Gastrocnemius medialis (tissue), 4 donors: Measurements from ENCODE around the gene CHRD. TPM values are rescaled to one million over a fixed set of nuclear protein-coding genes. Genes with fewer than 3 reads are reported as not detected.
A peak's percentile ranks its signal among the peaks of the same experiment; 100 is the strongest.

Experiments
- ATAC-seq, 2 donors: fragments of 150-250 bp; one replicate each; pipeline ENCODE4 v1.9.1; 2016
- DNase-seq, 2 donors: peaks; one replicate each; pipeline ENCODE4 v3.0.0-alpha.2; 2019
- H3K27ac ChIP-seq, 4 donors: fragments of 200-600 bp; sonication (generic); 1 replicate in 1 of 4; 2 replicates in 3 of 4; pipeline ENCODE4 v1.5.1; 2016 to 2018; ENCODE audit warnings: mild to moderate bottlenecking in 2 of 4, moderate library complexity in 1 of 4
- H3K27me3 ChIP-seq, 3 donors: fragments of 200-600 bp; sonication (generic) in 2 of 3; 1 replicate in 1 of 3; 2 replicates in 2 of 3; pipeline versions ENCODE4 v1.5.1 to v1.6.0; 2016 to 2019; ENCODE audit warnings: mild to moderate bottlenecking in 1 of 3, moderate library complexity in 1 of 3
- H3K36me3 ChIP-seq, 2 donors: fragments of 200-600 bp; sonication (generic) in 1 of 2; one replicate each; pipeline ENCODE4 v1.5.1; 2017 to 2018
- H3K4me1 ChIP-seq, 2 donors: fragments of 200-600 bp; sonication (generic) in 1 of 2; one replicate each; pipeline ENCODE4 v1.5.1; 2016 to 2017; ENCODE audit warnings: mild to moderate bottlenecking in 2 of 2
- H3K4me3 ChIP-seq, 4 donors: fragments of 200-600 bp; sonication (generic) in 3 of 4; 1 replicate in 1 of 4; 2 replicates in 3 of 4; pipeline ENCODE4 v1.5.1; 2016 to 2019; ENCODE audit warnings: mild to moderate bottlenecking in 2 of 4
- H3K9me3 ChIP-seq, 3 donors: fragments of 200-600 bp; sonication (generic) in 2 of 3; 1 replicate in 1 of 3; 2 replicates in 2 of 3; pipeline ENCODE4 v1.5.1; 2016 to 2019
- POLR2A ChIP-seq, 2 donors: fragments of 450-650 bp; IDR thresholded peaks; one replicate each; pipeline ENCODE4 v1.6.1; 2017; ENCODE audit warnings: antibody characterized with exemption in 2 of 2, mild to moderate bottlenecking in 2 of 2, moderate library complexity in 2 of 2
- in situ Hi-C, 4 donors: fragments of 200-750 bp; cut with MboI; loops; one replicate each; pipeline versions ENCODE4 v1.15.0 to v1.8.0; 2017; ENCODE audit warnings: low sequenced_read_pairs in 4 of 4
- intact Hi-C: fragments of 100-400 bp; cut with DNase I; formaldehyde crosslinking; loops from one replicate; pipeline ENCODE4 v1.15.1; 2023; ENCODE audit warnings: low total_unique reads
- total RNA-seq, 4 donors: library from RNA; depleted of rRNA; stranded (reverse); fragments of >200 nt; gene quantifications; one replicate each; pipeline versions ENCODE4 v1.1.0 to v1.2.3, GENCODE V29; 2016
- TF ChIP-seq, protein P1 (sequence below), 5 experiments: fragments of 450-650 bp in 3 of 5; fragments of 200-600 bp in 2 of 5; sonication (generic) in 2 of 5; IDR thresholded peaks in 4 of 5; conservative IDR thresholded peaks in 1 of 5; 1 replicate in 4 of 5; 2 replicates in 1 of 5; pipeline ENCODE4 v1.5.1; 2016 to 2019; ENCODE audit warnings: antibody characterized with exemption in 5 of 5, mild to moderate bottlenecking in 3 of 5, moderate library complexity in 3 of 5

CHRD gene
- total RNA-seq, 4 donors from 2014 or later = 2.6 to 5.7 (median 3.4) TPM

DNA sequence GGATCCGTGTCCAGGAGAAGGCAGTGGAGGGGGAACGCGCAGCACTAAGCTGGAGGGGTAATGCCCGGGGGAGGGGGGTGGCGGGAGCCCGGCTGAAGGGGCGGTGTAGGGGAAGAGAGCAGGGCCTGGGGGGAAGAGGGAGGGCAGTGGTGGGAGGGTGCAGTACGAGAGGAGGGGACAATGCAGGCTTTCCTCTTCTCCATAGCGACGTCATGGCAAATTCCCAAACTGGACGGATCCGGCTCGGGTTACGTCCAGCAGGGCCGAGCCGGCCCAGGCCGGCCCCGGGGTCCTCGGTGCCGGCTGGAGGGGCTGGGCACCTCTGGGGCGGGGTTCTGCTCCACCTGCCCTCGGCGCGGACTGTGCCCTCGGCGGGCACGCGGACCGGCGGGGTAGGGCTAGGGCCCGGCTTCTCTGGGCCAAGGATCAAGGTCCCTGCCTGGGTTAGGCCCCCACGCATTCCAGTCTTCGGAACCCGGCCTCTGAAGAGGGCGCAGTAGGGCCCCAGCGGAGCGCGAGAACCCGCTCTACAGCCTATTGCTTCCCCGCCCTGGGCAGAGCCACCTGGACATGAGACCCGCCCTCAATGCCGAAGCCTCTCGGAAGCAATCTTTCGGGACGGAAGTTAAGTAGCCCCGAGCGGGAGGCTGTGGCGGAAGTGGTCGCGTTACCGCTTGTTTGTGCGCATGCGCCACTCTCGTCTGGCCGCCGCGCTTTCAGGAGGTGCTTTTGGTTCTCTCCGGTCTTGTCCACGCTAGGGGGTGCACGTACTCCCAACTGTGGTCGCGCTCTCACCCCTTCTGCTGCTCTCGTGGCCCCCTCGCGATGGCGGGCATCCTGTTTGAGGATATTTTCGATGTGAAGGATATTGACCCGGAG is 16.9 kb upstream of the CHRD start:
- in situ Hi-C loops = loop anchor here in 3 of 4 donors (25.0 kb wide), 3 partner anchors 399 to 449 kb away; partner anchors contain the start of gene VPS8 (in 1 of the 3)
- peak; percentile 94 to 96 for DNase-seq
- Histone ChIP-seq H3K27me3 (no peaks in the 10 kb centered on the region), H3K9me3 (no peaks in the 10 kb centered on the region), H3K4me1 (peaks cover 17 to 23% of the 10 kb centered on the region in 2 donors), H3K36me3 (peaks cover 0 to 21% of the 10 kb centered on the region in 2 donors), H3K4me3 (peak overlapping the region; percentile 58 to 94 (median 76)), H3K27ac (peak overlapping the region; percentile 91 to 100 (median 95))
- peak; percentile 86 to 87 for ATAC-seq
- intact Hi-C loops = loop anchor here (1.0 to 10.0 kb wide), 7 partner anchors 26 to 412 kb away; partner anchors contain the start of genes ABCC5, ABCF3, ALG3 and EEF1AKMT4
- TF ChIP-seq POLR2A (IDR thresholded peaks at IDR 0.05) = peak; percentile 82 to 88
- TF ChIP-seq, protein P1, sequence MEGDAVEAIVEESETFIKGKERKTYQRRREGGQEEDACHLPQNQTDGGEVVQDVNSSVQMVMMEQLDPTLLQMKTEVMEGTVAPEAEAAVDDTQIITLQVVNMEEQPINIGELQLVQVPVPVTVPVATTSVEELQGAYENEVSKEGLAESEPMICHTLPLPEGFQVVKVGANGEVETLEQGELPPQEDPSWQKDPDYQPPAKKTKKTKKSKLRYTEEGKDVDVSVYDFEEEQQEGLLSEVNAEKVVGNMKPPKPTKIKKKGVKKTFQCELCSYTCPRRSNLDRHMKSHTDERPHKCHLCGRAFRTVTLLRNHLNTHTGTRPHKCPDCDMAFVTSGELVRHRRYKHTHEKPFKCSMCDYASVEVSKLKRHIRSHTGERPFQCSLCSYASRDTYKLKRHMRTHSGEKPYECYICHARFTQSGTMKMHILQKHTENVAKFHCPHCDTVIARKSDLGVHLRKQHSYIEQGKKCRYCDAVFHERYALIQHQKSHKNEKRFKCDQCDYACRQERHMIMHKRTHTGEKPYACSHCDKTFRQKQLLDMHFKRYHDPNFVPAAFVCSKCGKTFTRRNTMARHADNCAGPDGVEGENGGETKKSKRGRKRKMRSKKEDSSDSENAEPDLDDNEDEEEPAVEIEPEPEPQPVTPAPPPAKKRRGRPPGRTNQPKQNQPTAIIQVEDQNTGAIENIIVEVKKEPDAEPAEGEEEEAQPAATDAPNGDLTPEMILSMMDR (IDR thresholded peaks at IDR 0.05 in 4 of 5, conservative IDR thresholded peaks at IDR 0.05 in 1 of 5) = peak in 4 of 5 experiments; percentile 21 to 72 (median 55)

DNA sequence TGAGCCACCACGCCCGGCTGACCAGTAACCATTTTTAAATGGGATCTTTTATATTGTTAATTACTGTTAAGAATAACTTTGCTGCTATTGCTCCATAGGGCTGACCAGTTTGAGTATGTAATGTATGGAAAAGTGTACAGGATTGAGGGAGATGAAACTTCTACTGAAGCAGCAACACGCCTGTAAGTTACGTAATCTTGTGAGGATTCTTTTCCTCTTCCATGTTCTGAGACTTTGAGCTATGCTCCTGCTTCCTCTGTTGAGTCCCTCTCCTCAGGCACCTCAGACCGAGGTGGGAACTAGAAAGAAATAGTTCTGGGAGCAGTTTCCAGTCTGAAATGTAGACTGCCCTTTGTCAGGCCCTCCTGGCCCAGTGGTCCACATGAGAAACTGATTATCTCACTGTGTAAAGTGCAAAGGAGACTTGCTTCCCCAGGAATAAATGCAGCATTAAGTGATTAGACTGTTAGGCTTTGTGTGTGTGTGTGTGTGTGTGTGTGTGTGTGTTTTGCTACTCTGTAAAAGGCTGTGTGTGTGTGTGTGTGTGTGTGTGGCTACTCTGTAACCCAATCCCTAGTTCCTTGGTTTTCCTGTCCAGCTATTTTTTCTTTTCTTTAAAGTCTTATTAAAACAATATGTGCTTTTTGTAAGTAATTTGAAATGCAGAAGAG is 13.1 kb upstream of the CHRD start:
- Histone ChIP-seq H3K36me3 (peaks cover 0 to 35% of the 10 kb centered on the region in 2 donors), H3K9me3 (no peaks in the 10 kb centered on the region), H3K4me3 (no peak overlapping the region), H3K27me3 (no peaks in the 10 kb centered on the region), H3K27ac (no peak overlapping the region), H3K4me1 (peaks cover 19 to 22% of the 10 kb centered on the region in 2 donors)
- no peak for ATAC-seq
- no peak for DNase-seq
- intact Hi-C loops = loop anchor here (10.0 kb wide), 1 partner anchor 408 kb away; no protein-coding TSS in a partner anchor
- no peak for TF ChIP-seq POLR2A (IDR thresholded peaks at IDR 0.05)
- TF ChIP-seq, protein P1 (IDR thresholded peaks at IDR 0.05 in 4 of 5, conservative IDR thresholded peaks at IDR 0.05 in 1 of 5) = no peak
- in situ Hi-C loops = loop anchor here in 3 of 4 donors (25.0 kb wide), 3 partner anchors 396 to 446 kb away; partner anchors contain the start of gene VPS8 (in 1 of the 3)

DNA sequence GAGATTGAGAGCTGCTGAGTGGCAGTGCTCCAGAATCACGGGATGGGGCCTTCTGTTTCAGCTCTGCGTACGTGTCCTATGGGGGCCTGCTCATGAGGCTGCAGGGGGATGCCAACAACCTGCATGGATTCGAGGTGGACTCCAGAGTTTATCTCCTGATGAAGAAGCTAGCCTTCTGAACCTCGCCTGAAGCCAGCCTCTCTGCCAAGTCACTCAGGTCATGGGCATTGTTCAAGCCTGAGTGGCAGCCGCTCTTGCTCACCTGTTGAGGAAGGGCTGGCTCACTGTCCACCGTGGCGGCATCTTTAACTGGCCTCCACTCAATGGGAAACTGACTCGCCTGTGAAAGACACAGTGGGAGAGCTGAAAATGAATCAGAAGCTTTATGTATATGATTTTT is 11.7 kb upstream of the CHRD start:
- in situ Hi-C loops (loop anchor here in 3 of 4 donors (25.0 kb wide), 3 partner anchors 394 to 444 kb away; partner anchors contain the start of gene VPS8 (in 1 of the 3)), intact Hi-C loops (loop anchor here (10.0 kb wide), 1 partner anchor 407 kb away; no protein-coding TSS in a partner anchor)
- H3K4me3 ChIP-seq = no peak overlapping the region
- peaks cover 19 to 22% of the 10 kb centered on the region in 2 donors for H3K4me1 ChIP-seq
- ATAC-seq (no peak), DNase-seq (no peak)
- TF ChIP-seq POLR2A (IDR thresholded peaks at IDR 0.05) = no peak
- TF ChIP-seq, protein P1 (IDR thresholded peaks at IDR 0.05 in 4 of 5, conservative IDR thresholded peaks at IDR 0.05 in 1 of 5) = no peak
- H3K9me3 ChIP-seq = no peaks in the 10 kb centered on the region
- peaks cover 0 to 35% of the 10 kb centered on the region in 2 donors for H3K36me3 ChIP-seq
- H3K27me3 ChIP-seq = no peaks in the 10 kb centered on the region
- no peak overlapping the region for H3K27ac ChIP-seq

DNA sequence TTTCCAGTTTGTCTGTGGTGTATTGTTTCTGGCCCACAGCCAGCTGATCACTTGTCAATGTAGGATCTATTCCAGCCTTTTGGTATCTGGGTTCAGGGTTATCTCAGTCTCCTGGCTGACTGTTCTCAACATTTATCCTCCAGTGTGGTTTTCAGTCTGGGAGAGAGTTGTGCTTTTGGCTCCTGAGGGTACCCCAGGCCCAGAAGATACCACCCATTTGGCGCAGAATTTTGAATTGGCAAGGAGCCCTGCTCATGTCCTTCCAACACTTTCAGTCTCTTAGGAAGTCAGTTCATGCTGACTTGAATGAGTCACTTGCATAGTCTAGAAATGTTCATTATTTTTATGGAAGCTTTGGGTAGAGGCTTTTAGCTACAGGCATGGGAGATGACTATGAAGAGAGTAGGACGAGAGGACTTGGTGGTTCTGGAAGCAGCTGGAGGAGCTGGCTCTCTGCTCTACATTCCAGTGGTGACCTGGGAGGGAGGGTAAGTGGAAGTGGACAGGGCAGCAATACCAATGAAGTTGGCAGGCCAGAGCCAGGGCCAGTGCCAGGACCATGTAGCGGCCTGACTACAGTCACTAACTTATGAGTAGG is 11.2 kb upstream of the CHRD start:
- intact Hi-C loops = loop anchor here (10.0 kb wide), 1 partner anchor 406 kb away; no protein-coding TSS in a partner anchor
- H3K27me3 ChIP-seq = no peaks in the 10 kb centered on the region
- H3K36me3 ChIP-seq = peaks cover 0 to 35% of the 10 kb centered on the region in 2 donors
- TF ChIP-seq POLR2A (IDR thresholded peaks at IDR 0.05) = no peak
- TF ChIP-seq, protein P1 (IDR thresholded peaks at IDR 0.05 in 4 of 5, conservative IDR thresholded peaks at IDR 0.05 in 1 of 5) = no peak
- in situ Hi-C loops = loop anchor here in 3 of 4 donors (25.0 kb wide), 3 partner anchors 394 to 444 kb away; partner anchors contain the start of gene VPS8 (in 1 of the 3)
- DNase-seq = no peak
- H3K4me1 ChIP-seq = peaks cover 19% of the 10 kb centered on the region in 2 donors
- H3K4me3 ChIP-seq = no peak overlapping the region
- ATAC-seq = peak in 1 of 2 donors; percentile 34
- peak overlapping the region; percentile 4 to 38 (median 12) for H3K27ac ChIP-seq
- no peaks in the 10 kb centered on the region for H3K9me3 ChIP-seq
